Duodenal mucosa (tissue), 2 donors: ENCODE measurements around the gene HSF2BP.
"Not testable (repeated sequence)": the region's sequence is repeated elsewhere in the genome, so short reads cannot be mapped to it uniquely, and the experiment has no call there.

Experiments used
- H3K27ac ChIP-seq: one replicate; pipeline ENCODE4 v1.7.0; 2013; ENCODE audit warnings: low read depth, low read length
- H3K27me3 ChIP-seq, 2 donors: one replicate each; pipeline ENCODE4 v1.7.0; 2013; ENCODE audit warnings: low read length in 2 of 2, control low read depth in 1 of 2; ENCODE audit not compliant: insufficient read depth in 2 of 2, control insufficient read depth in 1 of 2
- H3K36me3 ChIP-seq, 2 donors: one replicate each; pipeline ENCODE4 v1.7.0; 2013; ENCODE audit warnings: low read length in 2 of 2, control low read depth in 1 of 2; ENCODE audit not compliant: insufficient read depth in 2 of 2, control insufficient read depth in 1 of 2
- H3K4me1 ChIP-seq, 2 donors: one replicate each; pipeline ENCODE4 v1.7.0; 2013; ENCODE audit warnings: low read length in 2 of 2, control low read depth in 1 of 2; ENCODE audit not compliant: insufficient read depth in 2 of 2, control insufficient read depth in 1 of 2
- H3K4me3 ChIP-seq, 2 donors: one replicate each; pipeline ENCODE4 v1.7.0; 2013; ENCODE audit warnings: low read length in 2 of 2, low read depth in 1 of 2
- H3K9ac ChIP-seq, 2 donors: one replicate each; pipeline ENCODE4 v1.7.0; 2013; ENCODE audit warnings: low read length in 2 of 2, low read depth in 1 of 2
- H3K9me3 ChIP-seq, 2 donors: one replicate each; pipeline ENCODE4 v1.7.0; 2013; ENCODE audit warnings: low read length in 2 of 2, control low read depth in 1 of 2; ENCODE audit not compliant: control insufficient read depth in 1 of 2

Gene HSF2BP

DNA sequence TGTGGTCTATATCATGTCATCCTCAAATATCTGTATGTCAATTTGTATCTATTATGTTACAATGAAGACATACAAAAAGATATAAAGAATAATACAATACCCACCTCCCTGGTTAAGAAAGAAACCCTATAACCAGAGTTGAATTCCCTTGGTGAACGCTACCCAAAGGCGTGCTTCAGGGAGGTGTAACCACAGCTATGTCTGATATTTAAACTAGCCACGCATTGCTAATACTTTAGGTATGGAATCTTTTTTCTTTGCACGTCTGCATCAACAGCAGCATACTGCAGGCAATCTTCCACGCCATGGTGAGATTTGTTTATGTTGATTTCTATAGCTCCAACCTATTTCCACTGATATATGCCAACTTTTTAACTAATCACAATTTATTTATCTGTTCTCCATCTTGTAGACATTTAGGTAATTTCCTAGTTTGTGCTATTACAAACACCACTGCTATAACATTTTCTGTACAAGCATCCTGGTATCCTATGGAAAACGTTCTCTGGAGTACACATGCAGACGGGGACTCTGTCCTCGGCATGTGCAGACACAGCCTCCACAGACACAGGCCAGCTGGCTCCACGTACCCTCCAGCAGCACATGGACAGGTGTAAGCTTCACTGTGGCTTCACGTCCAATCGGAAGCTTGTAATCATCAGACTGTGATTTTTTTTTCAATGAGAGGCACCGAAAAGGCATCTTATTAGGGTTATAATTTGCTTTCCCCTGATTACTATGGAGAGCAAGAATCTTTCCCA is 58.5 kb downstream of the HSF2BP start:
- Histone ChIP-seq H3K4me3 (no peak overlapping the region), H3K9ac (no peak overlapping the region), H3K27ac (no peak overlapping the region), H3K36me3 (no peaks in the 10 kb centered on the region), H3K27me3 (no peaks in the 10 kb centered on the region), H3K9me3 (no peaks in the 10 kb centered on the region), H3K4me1 (peaks cover 0 to 6% of the 10 kb centered on the region in 2 donors)

DNA sequence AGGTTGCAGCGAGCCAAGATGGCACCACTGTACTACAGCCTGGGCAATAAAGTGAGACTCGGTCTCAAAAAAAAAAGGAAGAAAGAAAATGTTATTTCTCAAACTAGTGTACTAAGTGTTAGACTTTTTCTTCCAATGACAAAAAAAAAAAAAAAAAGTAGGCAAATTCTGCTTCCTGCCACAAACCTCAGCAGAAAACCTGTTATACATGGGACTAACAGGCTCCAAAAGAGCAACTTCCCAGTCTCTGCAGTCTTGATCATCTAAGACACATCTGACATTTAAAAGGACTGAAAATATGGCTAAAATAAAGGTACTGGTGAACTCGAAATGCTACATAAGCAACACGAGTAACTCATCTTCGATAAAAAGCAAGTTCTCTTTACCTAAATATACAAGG is 59.6 kb downstream of the HSF2BP start:
- Histone ChIP-seq H3K36me3 (no peaks in the 10 kb centered on the region), H3K9ac (no peak overlapping the region), H3K9me3 (no peaks in the 10 kb centered on the region), H3K4me1 (peaks cover 0 to 6% of the 10 kb centered on the region in 2 donors), H3K27me3 (no peaks in the 10 kb centered on the region), H3K27ac (no peak overlapping the region), H3K4me3 (no peak overlapping the region)

DNA sequence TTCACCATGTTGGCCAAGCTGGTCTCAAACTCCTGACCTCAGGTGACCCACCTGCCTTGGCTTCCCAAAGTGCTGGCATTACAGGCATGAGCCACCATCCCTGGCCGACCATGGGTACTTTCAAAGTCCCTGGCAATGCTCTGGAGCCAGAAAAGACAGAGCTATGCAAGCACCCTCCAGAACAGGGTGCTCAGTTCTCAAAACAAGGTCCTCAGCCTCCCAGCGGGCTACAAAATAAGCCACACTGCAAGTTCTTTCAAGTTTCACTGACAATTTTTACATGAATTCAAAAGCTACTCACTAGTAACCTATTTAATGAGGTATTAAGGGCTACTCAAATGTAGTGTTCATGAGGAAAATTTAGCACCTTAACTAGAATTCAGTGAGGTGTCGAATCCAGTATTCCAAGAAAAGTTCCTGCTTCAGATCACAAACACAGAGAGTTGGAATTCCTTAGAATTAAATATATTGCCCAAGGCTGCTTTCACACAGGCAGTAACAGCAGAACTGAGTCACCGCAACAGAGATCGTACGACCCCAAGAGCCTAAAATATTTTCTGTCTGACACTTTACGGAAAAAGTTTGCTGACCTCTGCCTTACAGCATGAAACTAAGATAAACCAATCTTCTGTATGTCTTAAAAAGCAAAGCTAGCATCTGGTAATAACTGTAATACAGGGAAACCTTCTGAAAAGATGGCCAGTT is 60.7 kb downstream of the HSF2BP start:
- Histone ChIP-seq H3K9ac (no peak overlapping the region), H3K27me3 (no peaks in the 10 kb centered on the region), H3K36me3 (no peaks in the 10 kb centered on the region), H3K4me1 (no peaks in the 10 kb centered on the region), H3K9me3 (no peaks in the 10 kb centered on the region), H3K27ac (no peak overlapping the region), H3K4me3 (no peak overlapping the region)

DNA sequence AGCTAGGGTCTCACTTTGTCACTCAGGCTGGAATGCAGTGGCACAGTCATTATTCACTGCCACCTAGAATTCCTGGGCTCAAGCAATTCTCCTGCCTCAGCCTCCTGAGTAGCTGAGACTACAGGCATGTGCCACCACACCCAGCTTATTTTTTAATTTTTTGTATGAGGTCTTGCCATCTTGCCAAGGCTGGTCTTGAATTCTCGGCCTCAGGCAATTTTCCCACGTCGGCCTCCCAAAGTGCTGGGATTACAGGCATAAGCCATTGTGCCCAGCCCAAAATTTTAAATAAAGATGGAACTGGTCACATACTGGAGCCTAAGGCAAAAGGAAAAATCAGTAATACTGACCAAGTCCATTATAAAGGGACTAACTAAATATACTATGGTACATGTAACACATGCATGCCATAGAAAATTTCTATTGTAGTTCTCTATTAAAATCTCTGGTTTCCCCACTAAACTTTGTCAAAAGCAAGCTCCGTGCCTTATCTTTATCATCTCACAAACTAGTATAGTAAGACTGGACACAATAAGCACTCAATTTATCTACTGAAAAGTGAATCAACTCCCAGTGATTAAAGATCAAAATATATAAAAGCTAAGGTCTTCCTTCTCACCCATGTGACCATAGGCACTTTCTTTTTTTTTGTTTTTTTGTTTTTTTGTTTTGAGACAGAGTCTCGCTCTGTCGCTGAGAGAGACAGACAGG is 61.6 kb downstream of the HSF2BP start:
- H3K4me3 ChIP-seq = no peak overlapping the region
- no peak overlapping the region for H3K9ac ChIP-seq
- no peaks in the 10 kb centered on the region for H3K36me3 ChIP-seq
- H3K9me3 ChIP-seq = no peaks in the 10 kb centered on the region
- no peak overlapping the region for H3K27ac ChIP-seq
- H3K27me3 ChIP-seq = no peaks in the 10 kb centered on the region
- no peaks in the 10 kb centered on the region for H3K4me1 ChIP-seq

GRCh38 chr21:43597052-43597451 is 62.2 kb downstream of the HSF2BP start:
- no peaks in the 10 kb centered on the region for H3K9me3 ChIP-seq
- H3K27ac ChIP-seq = no peak overlapping the region
- no peaks in the 10 kb centered on the region for H3K27me3 ChIP-seq
- no peak overlapping the region for H3K9ac ChIP-seq
- H3K4me1 ChIP-seq = no peaks in the 10 kb centered on the region
- no peaks in the 10 kb centered on the region for H3K36me3 ChIP-seq
- no peak overlapping the region for H3K4me3 ChIP-seq

DNA sequence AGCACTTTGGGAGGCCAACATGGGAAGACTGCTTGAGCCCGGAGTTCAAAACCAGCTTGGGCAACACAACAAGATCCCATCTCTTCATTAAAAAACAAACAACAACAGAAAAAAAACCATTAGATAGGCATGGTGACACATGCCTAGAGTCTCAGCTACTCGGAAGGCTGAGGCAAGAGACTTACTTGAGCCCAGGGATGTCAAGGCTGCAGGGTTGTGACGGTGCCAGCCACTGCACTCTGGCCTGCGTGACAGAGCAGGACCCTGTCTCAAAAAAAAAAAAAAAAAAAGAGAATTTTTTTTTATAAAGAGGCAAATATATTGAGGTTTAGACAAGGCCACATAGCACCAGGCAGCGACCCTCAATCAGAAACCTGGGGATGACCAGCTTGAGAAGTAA is 62.7 kb downstream of the HSF2BP start:
- Histone ChIP-seq H3K27ac (no peak overlapping the region), H3K27me3 (no peaks in the 10 kb centered on the region), H3K9me3 (no peaks in the 10 kb centered on the region), H3K4me1 (no peaks in the 10 kb centered on the region), H3K36me3 (no peaks in the 10 kb centered on the region), H3K4me3 (no peak overlapping the region), H3K9ac (no peak overlapping the region)

- not testable (repeated sequence) for H3K27me3 ChIP-seq, H3K9ac ChIP-seq, H3K4me3 ChIP-seq, H3K27ac ChIP-seq, H3K36me3 ChIP-seq, H3K9me3 ChIP-seq, H3K4me1 ChIP-seq
Measured at GRCh38 chr21:43595769-43596168, 63.5 kb downstream of the HSF2BP start.

GRCh38 chr21:43593078-43593477 is 66.2 kb downstream of the HSF2BP start:
- no peak overlapping the region for H3K9ac ChIP-seq
- no peaks in the 10 kb centered on the region for H3K9me3 ChIP-seq
- H3K4me3 ChIP-seq = no peak overlapping the region
- H3K27me3 ChIP-seq = no peaks in the 10 kb centered on the region
- H3K4me1 ChIP-seq = peaks cover 0 to 12% of the 10 kb centered on the region in 2 donors
- no peak overlapping the region for H3K27ac ChIP-seq
- H3K36me3 ChIP-seq = no peaks in the 10 kb centered on the region

- H3K4me1 ChIP-seq = peaks cover 0 to 14% of the 10 kb centered on the region in 2 donors
- H3K4me3 ChIP-seq = no peak overlapping the region
- no peaks in the 10 kb centered on the region for H3K9me3 ChIP-seq
- no peak overlapping the region for H3K27ac ChIP-seq
- no peaks in the 10 kb centered on the region for H3K27me3 ChIP-seq
- no peak overlapping the region for H3K9ac ChIP-seq
- H3K36me3 ChIP-seq = no peaks in the 10 kb centered on the region
Measured at GRCh38 chr21:43591571-43591970, 67.7 kb downstream of the HSF2BP start.

DNA sequence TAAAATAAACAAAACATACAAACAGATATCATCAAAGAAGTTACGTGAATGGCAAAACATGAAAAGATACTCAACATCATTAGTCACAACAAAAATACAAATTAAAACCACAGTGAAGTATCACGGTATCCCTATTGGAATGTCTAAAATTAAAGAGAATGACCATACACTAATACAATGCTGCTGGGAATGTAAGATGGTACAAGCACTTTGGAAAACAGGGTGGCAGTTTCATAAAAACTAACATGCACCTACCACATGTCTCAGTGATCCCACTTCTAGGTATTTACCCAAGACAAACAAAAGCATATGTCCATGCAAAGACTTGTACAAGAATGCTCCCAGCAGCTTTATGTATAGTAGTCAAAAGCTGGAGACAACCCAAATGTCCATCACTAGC is 69.1 kb downstream of the HSF2BP start:
- Histone ChIP-seq H3K27ac (no peak overlapping the region), H3K9me3 (no peaks in the 10 kb centered on the region), H3K36me3 (no peaks in the 10 kb centered on the region), H3K4me1 (peaks cover 3 to 20% of the 10 kb centered on the region in 2 donors), H3K27me3 (no peaks in the 10 kb centered on the region), H3K4me3 (no peak overlapping the region), H3K9ac (no peak overlapping the region)
